Uterus (tissue), 2 donors: ENCODE results near the gene ZNF391.
"Not testable (repeated sequence)": the region's sequence is repeated elsewhere in the genome, so short reads cannot be mapped to it uniquely, and the experiment has no call there.

ENCODE experiments used
- CTCF ChIP-seq, 4 experiments: fragments of 200-600 bp in 2 of 4; fragments of 450-650 bp in 2 of 4; sonication (generic) in 2 of 4; IDR thresholded peaks; one replicate each; pipeline ENCODE4 v1.5.1; 2016 to 2019; ENCODE audit warnings: antibody characterized with exemption in 4 of 4, mild to moderate bottlenecking in 2 of 4, moderate library complexity in 1 of 4
- POLR2A ChIP-seq, 2 donors: fragments of 450-650 bp; IDR thresholded peaks; one replicate each; pipeline ENCODE4 v1.6.1; 2016; ENCODE audit warnings: antibody characterized with exemption in 2 of 2, mild to moderate bottlenecking in 1 of 2, moderate library complexity in 1 of 2

- TF ChIP-seq CTCF, POLR2A (IDR thresholded peaks at IDR 0.05): not testable (repeated sequence)
These were observed 36.3 kb downstream of the ZNF391 start for GRCh38 chr6:27424851-27425250.
